NCI-H1417 (cell line): ENCODE measurements around the gene NLRP13.
"Not testable (repeated sequence)": the region's sequence is repeated elsewhere in the genome, so short reads cannot be mapped to it uniquely, and the experiment has no call there.

Experiments
- DNase-seq, 3 experiments: peaks; one replicate each; lab custom pipeline; 2025; lab: John Stamatoyannopoulos, UW

Gene NLRP13, protein sequence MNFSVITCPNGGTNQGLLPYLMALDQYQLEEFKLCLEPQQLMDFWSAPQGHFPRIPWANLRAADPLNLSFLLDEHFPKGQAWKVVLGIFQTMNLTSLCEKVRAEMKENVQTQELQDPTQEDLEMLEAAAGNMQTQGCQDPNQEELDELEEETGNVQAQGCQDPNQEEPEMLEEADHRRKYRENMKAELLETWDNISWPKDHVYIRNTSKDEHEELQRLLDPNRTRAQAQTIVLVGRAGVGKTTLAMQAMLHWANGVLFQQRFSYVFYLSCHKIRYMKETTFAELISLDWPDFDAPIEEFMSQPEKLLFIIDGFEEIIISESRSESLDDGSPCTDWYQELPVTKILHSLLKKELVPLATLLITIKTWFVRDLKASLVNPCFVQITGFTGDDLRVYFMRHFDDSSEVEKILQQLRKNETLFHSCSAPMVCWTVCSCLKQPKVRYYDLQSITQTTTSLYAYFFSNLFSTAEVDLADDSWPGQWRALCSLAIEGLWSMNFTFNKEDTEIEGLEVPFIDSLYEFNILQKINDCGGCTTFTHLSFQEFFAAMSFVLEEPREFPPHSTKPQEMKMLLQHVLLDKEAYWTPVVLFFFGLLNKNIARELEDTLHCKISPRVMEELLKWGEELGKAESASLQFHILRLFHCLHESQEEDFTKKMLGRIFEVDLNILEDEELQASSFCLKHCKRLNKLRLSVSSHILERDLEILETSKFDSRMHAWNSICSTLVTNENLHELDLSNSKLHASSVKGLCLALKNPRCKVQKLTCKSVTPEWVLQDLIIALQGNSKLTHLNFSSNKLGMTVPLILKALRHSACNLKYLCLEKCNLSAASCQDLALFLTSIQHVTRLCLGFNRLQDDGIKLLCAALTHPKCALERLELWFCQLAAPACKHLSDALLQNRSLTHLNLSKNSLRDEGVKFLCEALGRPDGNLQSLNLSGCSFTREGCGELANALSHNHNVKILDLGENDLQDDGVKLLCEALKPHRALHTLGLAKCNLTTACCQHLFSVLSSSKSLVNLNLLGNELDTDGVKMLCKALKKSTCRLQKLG

DNA sequence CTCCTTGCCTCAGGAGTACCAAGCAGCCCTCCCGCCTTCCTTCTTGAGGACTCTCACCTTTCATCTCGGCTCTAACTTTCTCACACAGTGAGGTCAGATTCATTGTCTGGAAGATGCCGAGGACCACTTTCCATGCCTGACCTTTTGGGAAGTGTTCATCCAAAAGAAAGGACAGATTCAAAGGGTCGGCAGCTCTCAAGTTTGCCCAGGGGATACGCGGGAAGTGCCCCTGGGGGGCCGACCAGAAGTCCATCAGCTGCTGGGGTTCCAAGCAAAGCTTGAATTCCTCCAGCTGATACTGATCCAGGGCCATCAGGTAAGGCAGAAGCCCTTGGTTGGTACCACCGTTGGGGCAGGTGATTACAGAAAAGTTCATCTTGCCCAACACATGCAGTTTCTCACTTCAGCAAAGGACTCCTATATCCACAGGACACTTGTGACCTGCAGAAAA, at the start of gene NLRP13:
NLRP13 (minus strand) TSS at position 401 of the 451 bp plus-strand sequence; CDS start at position 376, 25 bp downstream.
- no peak for DNase-seq

DNA sequence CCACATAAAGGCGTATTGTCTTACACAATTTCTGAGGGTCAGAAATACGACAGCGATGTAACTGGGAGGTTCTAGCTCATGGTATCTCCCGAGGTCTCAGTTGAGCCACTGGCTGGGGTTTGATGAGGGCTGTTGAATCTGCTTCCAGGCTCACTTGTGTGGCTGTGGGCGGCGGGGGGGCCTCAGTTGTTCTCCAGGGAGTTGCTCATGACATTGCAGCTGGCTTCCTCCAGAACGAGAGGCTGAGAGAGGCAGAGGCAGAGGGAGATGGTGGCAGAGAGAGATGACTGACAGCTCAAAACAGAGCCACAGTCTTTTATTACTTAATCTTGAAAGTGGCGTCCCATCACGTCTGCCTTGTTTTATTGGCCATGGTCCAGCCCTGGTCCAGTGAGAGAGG, 48.3 kb upstream of the NLRP13 start:
- DNase-seq = no peak

DNA sequence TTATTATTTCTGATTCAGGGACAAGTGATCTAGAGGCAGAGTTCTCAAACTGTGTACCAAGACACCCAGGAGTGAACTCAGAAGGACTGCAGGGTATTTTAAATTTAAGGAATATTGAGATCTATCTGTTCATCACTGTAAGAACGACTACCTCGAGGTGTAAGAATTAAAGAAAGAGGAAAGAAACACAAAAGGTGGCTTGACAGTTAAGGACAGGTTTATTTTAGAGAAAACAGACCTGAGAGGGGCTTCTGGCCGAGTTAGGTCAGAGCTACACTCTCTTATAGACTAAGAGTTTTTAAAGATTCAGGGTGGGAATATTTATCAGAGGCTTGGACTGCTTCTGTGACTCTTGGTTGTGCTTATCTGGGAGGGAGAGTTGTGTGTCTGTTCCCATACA, 41.8 kb upstream of the NLRP13 start:
- DNase-seq = no peak

DNA sequence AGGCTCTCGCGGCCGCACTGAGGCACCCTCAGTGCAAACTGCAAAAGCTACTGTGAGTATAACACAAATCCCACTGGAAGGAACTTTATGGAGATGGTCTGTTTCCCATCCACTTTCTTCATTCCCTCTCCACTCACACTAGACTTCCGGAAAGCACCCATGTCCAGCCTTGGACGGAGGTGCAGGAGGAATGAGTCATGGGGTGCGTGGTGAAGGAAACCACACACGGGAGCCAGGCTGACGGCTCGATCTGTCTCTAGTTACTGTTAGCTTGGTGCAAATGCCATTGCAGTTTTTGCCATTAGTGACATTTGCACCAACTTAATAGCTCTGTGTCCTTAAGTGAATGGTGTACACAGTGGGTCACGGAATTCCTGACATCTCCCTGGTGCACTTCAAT, 30.1 kb upstream of the NLRP13 start:
- no peak for DNase-seq

DNA sequence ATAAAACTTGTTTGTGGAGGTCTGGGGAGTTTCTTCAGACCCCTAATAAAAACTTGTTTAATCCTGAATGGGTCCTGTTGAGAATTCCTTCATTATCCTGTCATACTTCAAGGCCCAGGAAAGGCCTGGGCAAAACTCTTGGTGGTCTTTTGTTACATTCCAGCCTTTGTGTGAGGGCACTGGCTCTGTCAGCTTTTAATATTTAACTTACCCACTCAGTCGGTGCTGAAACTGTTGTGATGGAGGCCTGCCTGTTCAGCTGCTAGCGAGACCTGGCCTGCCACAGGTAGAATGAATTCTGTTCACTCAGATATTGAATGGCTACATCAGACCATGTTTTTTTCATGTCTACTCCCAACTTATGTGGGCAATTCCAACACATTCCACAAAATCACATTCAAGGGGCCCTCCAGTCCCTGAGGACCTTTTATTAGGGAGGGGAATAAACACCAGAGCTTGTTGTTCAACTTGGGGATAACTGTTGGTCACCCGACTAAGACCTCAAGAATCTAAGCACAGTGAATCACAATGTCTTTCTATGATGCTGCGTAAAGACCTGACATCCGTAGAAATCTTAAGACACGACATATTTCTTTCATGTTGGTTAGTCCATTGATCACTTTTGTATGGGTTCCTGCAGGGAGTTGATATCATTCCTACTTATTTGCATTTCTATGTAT, 28.0 kb upstream of the NLRP13 start:
- no peak for DNase-seq

DNA sequence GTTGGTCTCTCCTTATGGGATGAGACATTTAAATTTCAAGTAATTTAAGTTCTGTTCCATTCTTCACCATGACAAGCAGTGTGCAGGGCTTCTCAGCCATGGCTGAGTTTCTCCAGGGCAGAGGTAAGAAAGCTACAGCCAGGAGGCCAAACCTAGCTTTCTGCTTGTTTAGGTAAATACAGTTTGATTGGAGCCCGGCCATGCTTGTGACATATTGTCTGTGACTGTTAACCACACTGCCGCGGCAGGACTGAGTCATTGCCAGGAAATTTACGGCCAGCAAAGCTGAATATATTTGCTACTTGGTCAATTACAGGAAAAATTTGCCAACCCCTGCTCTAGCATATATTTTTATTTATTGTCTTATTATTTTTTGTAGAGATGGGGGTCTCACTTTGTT, 26.2 kb upstream of the NLRP13 start:
- no peak for DNase-seq

DNA sequence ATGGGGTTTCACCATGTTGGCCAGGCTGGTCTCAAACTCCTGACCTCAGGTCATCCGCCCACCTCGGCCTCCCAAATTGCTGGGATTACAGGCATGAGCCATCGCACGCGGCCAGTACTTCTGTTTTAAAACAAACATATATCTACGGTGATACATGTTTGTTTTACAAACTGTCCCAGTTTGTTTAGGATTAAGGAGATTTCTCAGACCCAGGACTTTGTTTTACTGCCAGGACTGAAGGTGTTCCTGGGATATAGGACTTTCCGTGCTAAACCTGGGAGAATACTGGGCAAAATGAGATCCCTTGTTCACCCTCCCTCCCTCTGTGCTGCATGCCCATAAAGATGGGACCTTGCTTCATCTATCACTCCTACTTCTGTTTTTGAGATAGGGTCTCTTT, 24.3 kb upstream of the NLRP13 start:
- DNase-seq = no peak

DNA sequence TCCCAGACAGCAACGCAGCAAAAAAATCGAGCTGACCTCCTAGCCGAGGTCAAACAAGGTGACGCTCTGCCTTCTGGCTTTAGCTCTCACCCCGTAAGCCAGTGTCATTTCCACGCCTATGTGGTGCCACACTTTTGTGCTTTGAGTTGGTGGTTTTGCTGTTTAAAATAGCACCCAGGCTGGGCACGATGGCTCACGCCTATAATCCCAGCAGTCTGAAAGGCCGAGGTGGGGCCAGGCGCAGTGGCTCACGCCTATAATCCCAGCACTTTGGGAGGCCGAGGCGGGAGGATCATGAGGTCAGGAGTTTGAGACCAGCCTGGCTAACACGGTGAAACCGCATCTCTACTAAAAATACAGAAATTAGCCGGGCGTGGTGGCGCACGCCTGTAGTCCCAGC, 18.4 kb upstream of the NLRP13 start:
- DNase-seq = not testable (repeated sequence)

DNA sequence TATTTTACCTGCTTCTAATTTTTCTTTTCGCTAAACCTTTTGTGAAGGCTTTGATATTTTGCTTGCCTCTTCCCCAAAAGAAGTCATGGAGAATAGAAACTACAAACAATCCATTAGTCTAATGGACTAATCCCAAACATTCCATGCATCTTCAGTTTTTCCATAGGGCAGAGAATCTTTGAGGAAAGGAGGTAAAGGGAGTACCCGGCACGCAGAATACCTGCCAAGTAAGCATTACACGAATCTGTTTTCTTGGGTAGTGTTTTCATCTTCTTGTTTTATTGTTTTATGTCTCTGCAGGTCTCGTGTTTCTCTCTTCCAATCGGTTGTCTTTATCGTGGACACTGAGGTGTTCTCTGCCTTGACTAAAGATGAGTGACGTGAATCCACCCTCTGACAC, 15.4 kb upstream of the NLRP13 start, which contains the start of gene NLRP8:
NLRP8 (plus strand) TSS at position 301 of the 400 bp plus-strand sequence.
- DNase-seq = no peak

DNA sequence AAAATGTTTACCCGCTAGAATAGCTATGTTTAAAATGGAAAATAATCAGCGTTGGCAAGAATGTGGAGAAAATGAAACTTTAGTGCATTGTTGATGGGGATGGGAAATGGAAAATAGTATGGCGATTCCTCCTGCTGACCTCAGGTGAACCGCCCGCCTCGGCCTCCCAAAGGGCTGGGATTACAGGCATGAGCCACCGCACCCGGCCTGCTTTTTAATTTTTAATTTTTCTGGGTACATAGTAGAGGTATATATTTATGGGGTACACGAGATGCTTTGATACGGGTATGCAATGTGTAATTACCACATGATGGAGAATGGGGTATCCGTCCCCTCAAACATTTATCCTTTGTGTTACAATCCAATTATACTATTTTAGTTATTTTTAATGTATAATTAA, 8.2 kb upstream of the NLRP13 start:
- no peak for DNase-seq

DNA sequence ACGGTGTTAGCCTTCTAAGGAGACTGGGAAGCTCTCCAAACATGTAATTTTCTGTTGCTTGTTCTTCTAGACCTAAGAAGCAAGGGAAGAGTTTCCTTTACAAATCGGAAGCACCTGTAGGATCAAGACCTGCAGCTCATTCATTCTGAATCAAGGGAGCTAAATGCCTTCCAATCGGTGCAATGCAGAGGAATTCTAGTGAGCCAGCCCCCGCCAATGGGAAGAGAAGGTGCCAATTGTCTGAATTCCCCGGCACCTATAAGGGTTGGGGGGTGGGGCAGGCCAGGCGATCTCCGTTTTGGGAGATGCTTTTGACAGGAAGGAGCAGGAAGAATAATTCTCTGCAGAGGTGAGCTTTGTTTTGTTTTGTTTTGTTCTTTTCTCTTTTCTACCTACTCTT, 7.1 kb upstream of the NLRP13 start:
- no peak for DNase-seq

DNA sequence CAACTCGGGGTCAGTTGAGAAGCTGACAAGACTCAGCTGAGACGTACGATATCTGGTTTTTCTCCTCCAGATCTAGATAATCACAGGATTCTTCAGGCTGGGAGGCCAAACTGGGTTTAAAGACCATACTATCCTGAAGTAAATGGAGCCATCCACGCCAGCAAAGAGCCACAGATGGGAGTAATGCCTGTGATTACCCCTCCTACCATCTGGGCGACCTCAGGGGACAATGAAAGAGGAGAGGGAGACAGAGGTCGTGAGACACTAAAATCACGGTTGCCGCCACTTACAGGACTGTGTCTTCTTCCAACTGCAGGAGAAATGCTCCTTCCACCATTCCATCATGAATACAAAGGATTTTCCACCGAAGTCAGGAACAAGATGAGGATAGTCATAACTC, 3.1 kb upstream of the NLRP13 start:
- no peak for DNase-seq

DNA sequence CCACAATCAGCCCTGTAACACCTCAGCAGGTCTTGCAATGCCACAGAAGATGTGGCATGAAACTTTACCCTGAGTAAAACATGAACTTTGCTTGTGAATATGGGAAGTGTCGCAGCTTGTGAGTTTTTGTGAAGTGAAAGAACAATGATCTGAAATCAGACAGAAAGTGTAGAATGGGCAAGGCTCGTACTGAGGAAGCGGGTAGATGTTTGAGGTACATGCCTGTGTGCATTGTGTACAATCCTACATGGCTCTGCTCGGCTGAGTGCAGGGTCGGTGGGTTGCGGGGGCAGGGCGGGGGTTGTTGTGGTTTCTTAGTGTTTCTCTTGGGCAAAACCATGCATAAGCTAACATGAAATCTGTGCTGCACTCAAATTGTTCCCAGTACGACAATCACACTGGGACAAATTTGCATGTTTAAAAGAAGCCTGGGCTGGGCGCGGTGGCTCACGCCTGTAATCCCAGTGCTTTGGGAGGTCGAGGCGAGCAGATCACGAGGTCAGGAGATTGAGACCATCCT, 1.1 kb downstream of the NLRP13 start:
- DNase-seq = no peak

DNA sequence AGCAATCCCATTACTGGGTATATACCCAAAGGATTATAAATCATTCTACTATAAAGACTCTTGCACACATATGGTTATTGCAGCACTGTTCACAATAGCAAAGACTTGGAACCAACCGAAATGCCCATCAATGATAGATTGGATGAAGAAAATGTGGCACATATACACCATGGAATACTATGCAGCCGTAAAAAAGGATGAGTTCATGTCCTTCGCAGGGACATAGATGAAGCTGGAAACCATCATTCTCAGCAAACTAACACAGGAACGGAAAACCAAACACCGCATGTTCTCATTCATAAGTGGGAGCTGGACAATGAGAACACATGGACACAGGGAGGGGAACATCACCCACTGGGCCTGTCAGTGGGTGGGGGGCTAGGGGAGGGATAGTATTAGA, 2.9 kb downstream of the NLRP13 start:
- DNase-seq = not testable (repeated sequence)

DNA sequence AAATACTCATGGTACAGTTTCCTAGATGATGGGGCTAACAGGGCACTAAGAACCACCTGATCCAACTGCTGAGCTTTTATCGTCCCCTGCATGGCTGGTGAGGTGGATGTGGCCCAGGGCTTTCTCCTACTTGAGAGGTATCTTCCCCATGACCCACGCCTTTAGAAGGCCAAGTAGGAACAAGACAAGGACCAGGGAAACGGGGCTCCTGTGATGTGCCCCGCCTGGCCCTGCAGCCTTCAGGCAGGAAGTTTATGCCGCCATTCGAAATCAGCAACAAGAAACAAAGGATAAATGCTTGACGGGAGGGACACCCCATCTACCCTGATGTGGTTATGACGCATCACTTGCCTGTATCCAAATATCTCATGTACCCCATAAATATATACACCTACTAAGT, 4.1 kb downstream of the NLRP13 start:
- DNase-seq = no peak

DNA sequence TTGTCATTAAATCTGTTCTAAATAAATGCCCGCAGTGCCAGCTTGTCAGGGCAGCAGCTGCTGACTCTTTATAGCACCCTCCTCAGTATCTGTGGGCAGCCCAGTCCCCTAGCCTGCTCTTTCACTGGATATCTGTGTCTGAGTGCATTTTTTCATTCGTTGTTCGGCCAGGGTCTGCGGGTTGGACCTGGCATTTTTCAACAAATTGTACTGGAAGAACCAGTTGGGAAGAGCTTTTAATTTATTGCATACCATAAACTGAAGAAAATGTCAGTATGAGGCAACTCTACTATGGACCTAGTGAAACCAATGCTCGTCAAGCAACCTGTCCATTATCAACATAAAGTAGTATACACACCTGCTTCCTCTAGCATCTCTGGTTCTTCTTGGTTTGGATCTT, 8.6 kb downstream of the NLRP13 start:
- DNase-seq = no peak

DNA sequence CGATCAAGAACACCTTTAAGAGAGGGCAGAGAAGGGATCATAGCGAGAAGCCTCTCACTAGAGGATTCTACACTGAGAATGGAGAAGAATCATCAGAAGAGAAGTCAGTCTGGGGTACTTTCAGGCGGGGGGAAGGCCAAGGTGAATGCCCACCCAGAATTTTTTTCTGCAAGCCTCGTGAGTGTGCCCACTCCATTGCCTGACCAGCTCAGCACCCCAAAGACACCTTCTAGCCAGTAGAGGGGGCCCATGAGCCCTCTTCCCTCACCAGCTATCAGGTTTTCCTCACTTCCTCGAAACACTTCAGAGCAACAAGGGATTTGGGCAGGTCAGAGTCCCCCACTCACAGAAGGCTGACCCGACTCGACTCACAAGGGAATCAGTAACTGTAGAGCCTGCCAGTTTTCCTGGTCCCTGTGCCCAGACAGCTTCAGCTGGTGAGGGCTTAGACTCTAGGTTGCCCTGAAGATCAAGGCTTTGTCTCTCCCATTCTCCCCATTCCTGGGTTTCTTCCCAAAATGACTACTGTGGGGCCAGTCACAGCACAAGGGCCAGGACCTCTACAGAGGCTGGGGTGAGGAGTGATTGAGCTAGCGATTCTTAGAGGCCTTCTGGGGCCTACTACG, 18.4 kb downstream of the NLRP13 start:
- DNase-seq = peak in 1 of 3 experiments; percentile 4

DNA sequence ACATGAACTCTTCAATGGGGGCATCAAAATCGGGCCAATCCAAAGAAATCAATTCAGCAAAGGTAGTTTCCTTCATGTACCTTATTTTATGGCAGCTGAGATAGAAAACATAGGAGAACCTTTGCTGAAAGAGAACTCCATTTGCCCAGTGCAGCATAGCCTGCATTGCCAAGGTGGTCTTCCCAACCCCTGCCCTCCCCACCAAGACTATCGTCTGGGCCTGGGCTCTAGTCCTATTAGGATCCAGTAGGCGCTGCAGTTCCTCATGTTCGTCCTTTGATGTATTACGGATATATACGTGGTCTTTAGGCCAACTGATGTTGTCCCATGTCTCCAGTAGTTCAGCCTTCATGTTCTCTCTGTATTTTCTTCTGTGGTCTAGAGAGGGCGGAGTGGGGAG, 19.2 kb downstream of the NLRP13 start:
- no peak for DNase-seq

DNA sequence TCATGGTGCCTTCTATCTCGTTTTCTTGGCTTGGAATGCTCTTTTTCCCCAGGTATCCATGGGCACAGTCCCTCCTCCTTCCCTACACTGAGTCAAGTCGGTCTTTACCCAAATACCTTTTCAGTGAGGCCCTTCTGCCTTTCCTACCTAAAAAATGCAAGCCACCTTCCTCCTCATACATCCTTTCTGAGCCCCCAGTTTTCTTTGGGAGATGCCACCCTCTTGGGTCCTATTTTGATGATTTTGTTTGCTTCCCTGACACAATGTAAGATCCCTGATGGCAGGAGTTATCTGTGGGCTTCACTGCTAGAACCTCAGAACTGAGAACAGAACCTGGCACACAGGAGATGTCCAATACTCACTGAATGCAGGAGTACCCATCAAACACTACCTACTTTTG, 22.3 kb downstream of the NLRP13 start:
- no peak for DNase-seq

DNA sequence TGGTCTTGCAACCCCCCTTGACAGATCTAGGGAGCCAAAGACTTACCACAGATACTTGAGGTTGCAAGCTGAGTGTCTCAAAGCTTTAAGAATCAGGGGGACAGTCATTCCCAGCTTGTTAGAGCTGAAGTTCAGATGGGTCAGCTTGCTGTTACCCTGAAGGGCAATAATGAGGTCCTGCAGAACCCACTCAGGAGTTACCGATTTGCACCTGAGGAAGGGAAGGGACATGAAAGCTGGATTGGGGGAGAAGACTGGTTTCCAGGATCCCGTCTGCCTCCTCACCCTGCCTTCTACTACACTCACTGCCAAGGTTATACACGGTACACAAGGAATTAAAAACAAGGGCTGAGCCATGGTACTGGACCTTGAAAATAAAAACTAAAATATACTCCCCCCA, 24.4 kb downstream of the NLRP13 start:
- no peak for DNase-seq

DNA sequence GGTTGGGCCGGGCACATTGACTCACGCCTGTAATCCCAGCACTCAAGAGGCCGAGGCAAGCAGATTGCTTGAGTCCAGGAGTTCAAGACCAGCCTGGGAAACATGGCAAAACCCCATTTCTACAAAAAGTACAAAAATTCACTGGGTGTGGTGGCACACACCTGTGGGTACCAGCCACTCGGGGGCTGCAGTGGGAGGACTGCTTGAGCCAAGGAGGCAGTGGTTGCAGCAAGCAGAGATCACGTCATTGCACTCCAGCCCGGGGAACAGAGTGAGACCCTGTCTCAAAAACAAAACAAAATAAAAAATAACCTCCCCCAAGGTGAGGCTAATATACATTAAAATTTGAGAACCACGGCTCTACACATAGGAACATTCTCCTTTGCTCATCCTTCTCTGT, 24.9 kb downstream of the NLRP13 start:
- DNase-seq = no peak
